ENCODE data around the gene GPR25. TPM values are rescaled to one million over a fixed set of nuclear protein-coding genes. Genes with fewer than 3 reads are reported as not detected.
A peak's percentile ranks its signal among the peaks of the same experiment; 100 is the strongest.

Gene GPR25
- total and polyA plus RNA-seq, 4 experiments from 2014 or later, result 7.7 to 66.5 (median 16.1) TPM

DNA sequence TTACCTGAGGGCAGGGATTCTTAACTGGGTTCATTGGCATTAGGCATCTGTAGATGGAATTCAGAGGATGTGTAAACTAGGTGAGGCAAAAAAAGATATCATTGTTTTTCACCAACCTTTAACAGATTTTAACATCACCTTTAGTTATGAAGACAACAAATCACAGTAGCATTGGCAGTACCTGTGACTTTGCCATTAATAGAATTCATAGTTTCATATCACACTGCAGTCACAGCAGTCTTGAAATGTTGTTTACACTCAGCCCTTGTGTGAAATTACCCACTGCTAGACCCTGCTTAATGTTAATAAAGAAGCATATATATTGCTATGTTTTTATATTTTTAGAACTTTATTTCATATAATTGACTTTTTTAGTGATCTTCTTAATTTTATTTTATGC is 20.2 kb downstream of the GPR25 start:
- no peaks in the 10 kb centered on the region for H3K36me3 ChIP-seq (ENCODE audit: insufficient read depth, low read length)
- peak overlapping the region in 1 of 7 donors; percentile 37 for H3K27ac Mint-ChIP-seq
- H3K4me3 ChIP-seq (ENCODE audit: low read length in 2 of 2), result no peak overlapping the region
- H3K4me3 Mint-ChIP-seq, result peak overlapping the region in 2 of 8 donors; percentile 1 to 15
- no peaks in the 10 kb centered on the region for H3K9me3 ChIP-seq (ENCODE audit: control insufficient read depth in 1 of 2, low read length in 2 of 2)
- peaks cover 41% of the 10 kb centered on the region for H3K4me1 ChIP-seq (ENCODE audit: insufficient read depth, low read length)
- H3K27me3 ChIP-seq (ENCODE audit: insufficient read depth, low read length), result no peaks in the 10 kb centered on the region
- ChIA-PET CTCF (ENCODE audit: partially characterized antibody) (interaction anchor here (0.7 kb wide), 1 partner anchor 87 kb away, joined by 4 read pairs; no protein-coding TSS in a partner anchor), POLR2A (ENCODE audit: partially characterized antibody) (no interaction called here)
- intact Hi-C loops (cut with micrococcal nuclease), result loop anchor here (10.0 kb wide), 1 partner anchor 72 kb away; no protein-coding TSS in a partner anchor
- no peak for DNase-seq
- H3K27me3 Mint-ChIP-seq, result peaks cover 0 to 8% of the 10 kb centered on the region in 2 donors
- no peak overlapping the region for H3K27ac ChIP-seq (ENCODE audit: low read depth, low read length)
- H3K36me3 Mint-ChIP-seq, result no peaks in the 10 kb centered on the region
- H3K4me1 Mint-ChIP-seq, result peaks cover 22 to 42% (median 32%) of the 10 kb centered on the region in 4 donors
- no peaks in the 10 kb centered on the region for H3K9me3 Mint-ChIP-seq

DNA sequence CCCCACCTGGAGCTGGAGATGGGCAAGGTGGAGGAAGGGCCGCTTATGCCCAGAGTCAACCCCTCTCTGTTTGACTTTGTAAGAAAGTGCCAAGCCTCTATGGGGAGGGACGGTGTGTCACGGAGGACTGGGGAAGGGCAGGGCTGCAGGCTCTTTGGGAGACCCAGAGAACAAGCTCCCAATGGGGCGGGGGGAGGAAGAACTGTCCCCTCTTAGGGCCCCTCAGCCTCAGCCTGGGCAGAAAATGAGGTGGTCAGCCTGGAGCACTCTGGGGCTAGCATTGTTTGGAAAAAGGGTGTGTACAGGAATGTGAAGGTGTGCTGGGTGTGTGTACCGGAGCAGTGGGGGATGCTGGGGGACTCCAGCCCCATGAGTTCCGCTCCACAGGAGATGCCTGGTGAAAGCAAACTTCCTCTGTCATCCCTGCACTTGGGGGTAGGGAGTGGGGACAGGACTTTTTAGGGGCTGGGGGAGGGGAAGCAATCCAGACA is 20.7 kb downstream of the GPR25 start:
- H3K4me1 Mint-ChIP-seq, result peaks cover 17 to 37% (median 27%) of the 10 kb centered on the region in 4 donors
- peaks cover 36% of the 10 kb centered on the region for H3K4me1 ChIP-seq (ENCODE audit: insufficient read depth, low read length)
- CTCF ChIA-PET (ENCODE audit: partially characterized antibody), result no interaction called here

DNA sequence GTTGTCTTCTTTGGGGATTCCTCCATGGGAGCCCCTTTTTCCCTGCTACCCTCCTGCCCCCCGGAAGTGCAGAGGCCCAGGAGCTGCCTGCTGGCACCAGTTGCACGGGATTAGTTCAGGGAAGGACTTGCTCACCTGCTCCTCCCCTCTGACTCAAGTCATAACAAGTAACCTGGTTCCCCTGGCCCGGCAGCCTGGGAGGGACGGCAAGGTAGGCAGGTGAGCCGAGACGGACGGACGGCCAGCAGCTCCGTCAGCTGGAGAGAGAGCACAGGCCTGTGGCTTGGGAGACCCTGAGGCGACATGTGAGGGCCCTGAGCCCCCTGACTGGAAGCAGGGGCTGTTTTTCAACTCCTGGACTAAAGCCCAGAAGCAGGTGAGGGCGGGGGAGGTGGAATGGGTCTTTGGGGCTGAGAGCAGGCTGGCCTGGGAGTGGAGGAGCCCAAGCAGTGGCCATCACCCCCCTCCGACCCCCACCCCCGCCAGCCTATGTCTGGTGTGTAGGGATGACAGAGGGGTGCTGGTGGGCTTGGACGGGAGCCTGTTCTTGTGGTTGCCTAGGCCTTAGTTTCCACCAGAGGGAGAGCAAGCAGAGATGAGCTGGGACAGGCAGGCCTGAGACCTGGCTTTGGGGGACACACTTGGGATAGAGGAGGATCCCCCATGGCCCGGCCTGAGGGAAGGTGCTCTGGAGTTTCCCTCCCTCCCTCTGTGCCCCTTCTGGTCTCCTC is 22.1 kb downstream of the GPR25 start, which contains the start of gene INAVA:
TSS of gene INAVA (plus strand) at position 189 of the 731 bp plus-strand sequence. CDS start 3,501 bp downstream, outside the sequence.
- intact Hi-C loops (cut with micrococcal nuclease), result loop anchor here (10.0 kb wide), 1 partner anchor 70 kb away; no protein-coding TSS in a partner anchor

More for the DNA sequence above, 20.7 kb downstream of the GPR25 start:
- no peak overlapping the region for H3K4me3 Mint-ChIP-seq
- peaks cover 0 to 8% of the 10 kb centered on the region in 2 donors for H3K27me3 Mint-ChIP-seq
- no peaks in the 10 kb centered on the region for H3K9me3 Mint-ChIP-seq
- no peaks in the 10 kb centered on the region for H3K36me3 Mint-ChIP-seq
- Histone ChIP-seq H3K9me3 (ENCODE audit: control insufficient read depth in 1 of 2, low read length in 2 of 2) (no peaks in the 10 kb centered on the region), H3K27ac (ENCODE audit: low read depth, low read length) (no peak overlapping the region), H3K27me3 (ENCODE audit: insufficient read depth, low read length) (no peaks in the 10 kb centered on the region), H3K4me3 (ENCODE audit: low read length in 2 of 2) (no peak overlapping the region), H3K36me3 (ENCODE audit: insufficient read depth, low read length) (no peaks in the 10 kb centered on the region)
- H3K27ac Mint-ChIP-seq, result no peak overlapping the region
- POLR2A ChIA-PET (ENCODE audit: partially characterized antibody), result no interaction called here
- intact Hi-C loops (cut with micrococcal nuclease), result loop anchor here (10.0 kb wide), 1 partner anchor 71 kb away; no protein-coding TSS in a partner anchor
- DNase-seq, result no peak

DNA sequence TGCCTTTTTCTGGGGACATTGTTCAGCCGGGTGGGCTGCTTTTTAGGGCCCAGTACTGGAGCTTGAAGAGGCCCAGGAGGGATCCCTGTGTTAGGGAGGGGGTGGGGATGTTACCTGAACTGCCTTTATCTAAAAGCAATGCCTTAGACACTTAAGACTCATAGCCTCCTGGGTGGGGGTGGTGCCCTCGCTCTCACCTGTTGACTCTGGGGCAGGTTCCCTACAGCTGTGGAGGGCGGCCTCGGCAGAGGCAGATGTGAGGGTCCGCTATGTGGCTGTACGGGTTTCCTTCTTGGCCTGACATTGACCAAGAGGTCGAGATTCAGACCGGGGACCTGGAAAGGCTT is 22.6 kb downstream of the GPR25 start:
- H3K27me3 Mint-ChIP-seq, result peaks cover 4 to 8% of the 10 kb centered on the region in 2 donors

More for the DNA sequence above, 22.1 kb downstream of the GPR25 start, which contains the start of gene INAVA:
- Mint-ChIP-seq H3K9me3 (no peaks in the 10 kb centered on the region), H3K4me3 (no peak within 1 kb of the TSS), H3K27ac (no peak within 1 kb of the TSS), H3K4me1 (peaks cover 4 to 23% (median 15%) of the 10 kb centered on the region in 4 donors), H3K36me3 (no peaks in the 10 kb centered on the region), H3K27me3 (peaks cover 4 to 8% of the 10 kb centered on the region in 2 donors)
- POLR2A ChIA-PET (ENCODE audit: partially characterized antibody), result no interaction called here
- CTCF ChIA-PET (ENCODE audit: partially characterized antibody), result no interaction called here
- no peaks in the 10 kb centered on the region for H3K9me3 ChIP-seq (ENCODE audit: control insufficient read depth in 1 of 2, low read length in 2 of 2)
- no peak within 1 kb of the TSS for H3K27ac ChIP-seq (ENCODE audit: low read depth, low read length)
- no peak for DNase-seq
- H3K4me1 ChIP-seq (ENCODE audit: insufficient read depth, low read length), result peaks cover 22% of the 10 kb centered on the region
- no peaks in the 10 kb centered on the region for H3K36me3 ChIP-seq (ENCODE audit: insufficient read depth, low read length)
- H3K27me3 ChIP-seq (ENCODE audit: insufficient read depth, low read length), result no peaks in the 10 kb centered on the region
- H3K4me3 ChIP-seq (ENCODE audit: low read length in 2 of 2), result no peak within 1 kb of the TSS

DNA sequence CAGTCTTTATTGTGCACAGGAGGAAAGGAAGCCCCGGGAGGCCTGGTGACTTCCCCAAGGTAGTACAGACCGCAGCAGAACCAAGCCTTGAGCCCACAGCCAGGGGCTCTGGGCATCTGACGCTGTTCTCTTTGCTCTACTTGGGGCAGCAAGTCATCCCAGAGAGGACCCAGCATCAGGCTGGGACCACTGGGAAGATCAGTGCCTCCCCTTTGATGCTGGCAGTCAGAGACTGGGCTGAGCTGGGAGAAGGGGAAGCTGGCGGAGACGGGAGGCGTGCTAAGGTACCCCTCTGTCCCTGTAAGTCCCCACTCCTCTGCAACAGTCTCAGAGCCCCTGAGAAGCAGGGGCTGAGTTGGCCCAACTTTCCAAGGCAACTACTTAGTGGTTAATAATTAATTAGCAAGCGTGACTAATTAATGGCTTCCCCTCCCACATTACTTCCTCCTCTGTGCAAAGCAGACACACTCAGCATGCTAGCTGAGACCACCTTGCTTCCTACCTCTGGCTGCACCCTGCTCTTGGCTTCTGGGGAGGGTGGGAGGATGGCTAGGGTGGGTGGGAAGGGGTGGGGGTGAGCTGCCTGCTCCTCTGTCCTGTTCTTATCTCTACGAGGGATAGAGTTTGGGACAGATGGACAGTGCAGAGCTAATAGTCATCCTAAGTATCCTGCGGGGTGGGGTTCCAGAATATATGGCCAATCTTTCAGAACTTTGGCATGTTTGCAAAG is 23.2 kb downstream of the GPR25 start:
- POLR2A ChIA-PET (ENCODE audit: partially characterized antibody), result interaction anchor here (1.7 kb wide), 1 partner anchor 8 kb away, joined by 6 read pairs; no protein-coding TSS in a partner anchor
- H3K4me3 ChIP-seq (ENCODE audit: low read length in 2 of 2), result no peak overlapping the region
- peaks cover 4 to 8% of the 10 kb centered on the region in 2 donors for H3K27me3 Mint-ChIP-seq

More for the DNA sequence above, 22.6 kb downstream of the GPR25 start:
- Mint-ChIP-seq H3K4me3 (no peak overlapping the region), H3K4me1 (peaks cover 3 to 17% (median 11%) of the 10 kb centered on the region in 4 donors), H3K9me3 (no peaks in the 10 kb centered on the region), H3K36me3 (no peaks in the 10 kb centered on the region), H3K27ac (no peak overlapping the region)
- no peak for DNase-seq
- intact Hi-C loops (cut with micrococcal nuclease), result loop anchor here (10.0 kb wide), 1 partner anchor 69 kb away; no protein-coding TSS in a partner anchor
- Histone ChIP-seq H3K36me3 (ENCODE audit: insufficient read depth, low read length) (no peaks in the 10 kb centered on the region), H3K27me3 (ENCODE audit: insufficient read depth, low read length) (no peaks in the 10 kb centered on the region), H3K27ac (ENCODE audit: low read depth, low read length) (no peak overlapping the region), H3K4me3 (ENCODE audit: low read length in 2 of 2) (no peak overlapping the region), H3K9me3 (ENCODE audit: control insufficient read depth in 1 of 2, low read length in 2 of 2) (no peaks in the 10 kb centered on the region), H3K4me1 (ENCODE audit: insufficient read depth, low read length) (peaks cover 17% of the 10 kb centered on the region)
- ChIA-PET CTCF (ENCODE audit: partially characterized antibody) (no interaction called here), POLR2A (ENCODE audit: partially characterized antibody) (no interaction called here)

GRCh38 chr1:200896531-200897196 is 23.9 kb downstream of the GPR25 start:
- Mint-ChIP-seq H3K27ac (no peak overlapping the region), H3K4me1 (peaks cover 0 to 8% (median 3%) of the 10 kb centered on the region in 4 donors), H3K36me3 (no peaks in the 10 kb centered on the region), H3K9me3 (no peaks in the 10 kb centered on the region), H3K27me3 (peaks cover 4 to 6% of the 10 kb centered on the region in 2 donors), H3K4me3 (no peak overlapping the region)
- H3K4me3 ChIP-seq (ENCODE audit: low read length in 2 of 2), result no peak overlapping the region
- POLR2A ChIA-PET (ENCODE audit: partially characterized antibody), result interaction anchor here (0.7 to 1.7 kb wide), 2 partner anchors 8 to 9 kb away, joined by 3 to 6 read pairs; no protein-coding TSS in a partner anchor
- H3K4me1 ChIP-seq (ENCODE audit: insufficient read depth, low read length), result peaks cover 4% of the 10 kb centered on the region
- H3K9me3 ChIP-seq (ENCODE audit: control insufficient read depth in 1 of 2, low read length in 2 of 2), result no peaks in the 10 kb centered on the region
- H3K36me3 ChIP-seq (ENCODE audit: insufficient read depth, low read length), result no peaks in the 10 kb centered on the region
- no peak for DNase-seq
- intact Hi-C loops (cut with micrococcal nuclease), result loop anchor here (10.0 kb wide), 1 partner anchor 68 kb away; no protein-coding TSS in a partner anchor
- no peak overlapping the region for H3K27ac ChIP-seq (ENCODE audit: low read depth, low read length)
- CTCF ChIA-PET (ENCODE audit: partially characterized antibody), result interaction anchor here (0.5 kb wide), 1 partner anchor 185 kb away, joined by 3 read pairs; no protein-coding TSS in a partner anchor
- no peaks in the 10 kb centered on the region for H3K27me3 ChIP-seq (ENCODE audit: insufficient read depth, low read length)

More for the DNA sequence above, 23.2 kb downstream of the GPR25 start:
- DNase-seq, result no peak
- H3K4me3 Mint-ChIP-seq, result no peak overlapping the region
- Histone ChIP-seq H3K4me1 (ENCODE audit: insufficient read depth, low read length) (peaks cover 11% of the 10 kb centered on the region), H3K36me3 (ENCODE audit: insufficient read depth, low read length) (no peaks in the 10 kb centered on the region), H3K27me3 (ENCODE audit: insufficient read depth, low read length) (no peaks in the 10 kb centered on the region), H3K27ac (ENCODE audit: low read depth, low read length) (no peak overlapping the region), H3K9me3 (ENCODE audit: control insufficient read depth in 1 of 2, low read length in 2 of 2) (no peaks in the 10 kb centered on the region)
- intact Hi-C loops (cut with micrococcal nuclease), result loop anchor here (10.0 kb wide), 1 partner anchor 69 kb away; no protein-coding TSS in a partner anchor
- CTCF ChIA-PET (ENCODE audit: partially characterized antibody), result interaction anchor here (0.5 kb wide), 1 partner anchor 186 kb away, joined by 3 read pairs; no protein-coding TSS in a partner anchor
- no peak overlapping the region for H3K27ac Mint-ChIP-seq
- H3K4me1 Mint-ChIP-seq, result peaks cover 0 to 12% (median 7%) of the 10 kb centered on the region in 4 donors
- no peaks in the 10 kb centered on the region for H3K36me3 Mint-ChIP-seq
- H3K9me3 Mint-ChIP-seq, result no peaks in the 10 kb centered on the region

Measured in CD4-positive, alpha-beta memory T cell (primary cell).